PC-3 (cell line): ENCODE measurements around the gene TMEM131.

Experiments
- EZH2phosphoT487 ChIP-seq: fragments of 300-600 bp; sonication (generic); IDR thresholded peaks from 2 replicates; pipeline ENCODE4 v1.6.1; 2018; ENCODE audit warnings: mild to moderate bottlenecking, antibody characterized with exemption, low read length, borderline replicate concordance
- TF ChIP-seq, protein P1 (sequence below): fragments of 300-600 bp; sonication (generic); conservative IDR thresholded peaks from 2 replicates; pipeline ENCODE4 v1.5.1; 2017; ENCODE audit warnings: antibody characterized with exemption, low read depth, mild to moderate bottlenecking, low read length

DNA sequence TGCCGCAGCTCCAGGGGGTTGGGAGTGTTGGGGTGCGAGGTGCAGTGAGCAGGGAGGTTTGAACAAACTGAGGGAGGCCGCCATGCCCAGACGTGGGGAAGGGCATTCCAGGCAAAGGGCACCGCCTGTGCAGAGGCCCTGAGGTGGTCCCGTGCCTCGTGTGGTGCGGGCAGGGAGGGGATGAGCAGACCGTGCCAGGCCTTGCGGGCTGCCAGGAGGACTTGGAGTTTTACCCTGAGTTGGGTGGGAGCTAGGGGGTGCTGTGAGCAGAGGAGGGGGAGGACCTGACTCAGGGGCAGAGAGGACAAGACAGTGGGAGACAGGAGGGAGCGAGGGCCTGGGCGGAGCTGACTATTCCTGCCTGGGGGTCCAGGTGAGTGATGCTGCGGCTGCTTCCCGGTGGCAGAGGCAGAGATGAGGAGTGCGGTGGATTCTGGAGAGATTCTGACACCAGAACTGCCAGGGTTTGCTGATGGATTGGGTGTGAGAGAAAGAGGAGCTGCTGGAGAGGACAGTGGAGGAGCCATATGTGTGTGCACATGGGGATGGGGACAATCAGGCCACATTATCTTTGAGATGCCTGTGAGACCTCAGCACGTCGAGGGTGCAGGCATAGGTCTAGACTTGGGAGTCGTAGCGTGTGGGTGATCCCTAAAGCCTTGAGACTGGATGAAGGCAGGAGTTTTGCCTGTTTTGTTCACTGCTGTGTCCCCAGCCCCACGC lies 259.0 kb downstream of the TMEM131 start:
- no peak for TF ChIP-seq EZH2phosphoT487
- TF ChIP-seq, protein P1, sequence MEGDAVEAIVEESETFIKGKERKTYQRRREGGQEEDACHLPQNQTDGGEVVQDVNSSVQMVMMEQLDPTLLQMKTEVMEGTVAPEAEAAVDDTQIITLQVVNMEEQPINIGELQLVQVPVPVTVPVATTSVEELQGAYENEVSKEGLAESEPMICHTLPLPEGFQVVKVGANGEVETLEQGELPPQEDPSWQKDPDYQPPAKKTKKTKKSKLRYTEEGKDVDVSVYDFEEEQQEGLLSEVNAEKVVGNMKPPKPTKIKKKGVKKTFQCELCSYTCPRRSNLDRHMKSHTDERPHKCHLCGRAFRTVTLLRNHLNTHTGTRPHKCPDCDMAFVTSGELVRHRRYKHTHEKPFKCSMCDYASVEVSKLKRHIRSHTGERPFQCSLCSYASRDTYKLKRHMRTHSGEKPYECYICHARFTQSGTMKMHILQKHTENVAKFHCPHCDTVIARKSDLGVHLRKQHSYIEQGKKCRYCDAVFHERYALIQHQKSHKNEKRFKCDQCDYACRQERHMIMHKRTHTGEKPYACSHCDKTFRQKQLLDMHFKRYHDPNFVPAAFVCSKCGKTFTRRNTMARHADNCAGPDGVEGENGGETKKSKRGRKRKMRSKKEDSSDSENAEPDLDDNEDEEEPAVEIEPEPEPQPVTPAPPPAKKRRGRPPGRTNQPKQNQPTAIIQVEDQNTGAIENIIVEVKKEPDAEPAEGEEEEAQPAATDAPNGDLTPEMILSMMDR: no peak
